HG03565 (cell line): ENCODE measurements around the gene SLC22A15.
"Not testable (repeated sequence)": the region's sequence is repeated elsewhere in the genome, so short reads cannot be mapped to it uniquely, and the experiment has no call there.

Experiments
- ATAC-seq: cut with Tn5 transposase; IDR thresholded peaks from one replicate; pipeline ENCODE4 v1.9.1; 2021; ENCODE audit warnings: mild to moderate bottlenecking, moderate library complexity; ENCODE audit not compliant: unreplicated experiment

SLC22A15 gene

GRCh38 chr1:116031302-116031835 is 55.1 kb downstream of the SLC22A15 start:
- ATAC-seq, result no peak

DNA sequence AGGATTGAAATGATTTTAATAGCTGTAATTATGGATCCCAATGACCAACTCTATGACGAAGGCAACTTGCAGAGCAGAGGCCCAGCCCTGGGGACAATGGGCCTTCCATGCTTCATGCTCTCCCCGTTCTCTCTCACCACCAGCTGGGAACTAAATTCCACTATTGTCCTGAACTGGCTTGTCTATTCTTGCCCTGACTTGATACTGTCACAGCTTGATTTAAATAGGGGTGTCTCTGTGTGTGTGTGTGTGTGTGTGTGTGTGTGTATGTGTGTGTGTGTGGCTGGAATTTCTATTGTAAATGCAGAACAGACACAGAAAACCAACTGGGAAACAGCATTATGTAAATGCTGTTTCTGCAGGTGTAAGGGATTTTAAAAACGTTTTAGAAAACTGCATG is 57.0 kb downstream of the SLC22A15 start:
- no peak for ATAC-seq

- no peak for ATAC-seq
Observed at GRCh38 chr1:116036255-116036654, 59.9 kb downstream of the SLC22A15 start.

- ATAC-seq, result no peak
Observed at GRCh38 chr1:116038679-116039078, 62.4 kb downstream of the SLC22A15 start.

DNA sequence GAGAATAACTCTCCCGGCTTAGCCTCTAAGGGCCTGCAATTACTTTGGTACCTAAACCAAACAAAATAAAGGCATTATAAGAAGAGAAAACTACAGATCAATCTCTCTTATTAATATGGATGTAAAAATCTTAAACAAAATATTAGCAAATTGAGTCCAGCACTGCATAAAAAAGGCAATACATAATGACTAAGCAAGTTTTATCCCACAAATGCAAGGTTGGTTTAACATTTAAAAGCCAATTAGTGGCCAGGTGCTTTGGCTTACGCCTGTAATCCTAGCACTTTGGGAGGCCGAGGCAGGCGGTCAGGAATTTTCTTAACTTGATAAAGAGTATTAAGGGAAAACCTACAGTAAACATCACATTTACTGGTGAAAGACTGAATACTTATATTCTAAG is 67.8 kb downstream of the SLC22A15 start:
- ATAC-seq, result no peak

GRCh38 chr1:116046933-116047332 is 70.6 kb downstream of the SLC22A15 start:
- not testable (repeated sequence) for ATAC-seq

DNA sequence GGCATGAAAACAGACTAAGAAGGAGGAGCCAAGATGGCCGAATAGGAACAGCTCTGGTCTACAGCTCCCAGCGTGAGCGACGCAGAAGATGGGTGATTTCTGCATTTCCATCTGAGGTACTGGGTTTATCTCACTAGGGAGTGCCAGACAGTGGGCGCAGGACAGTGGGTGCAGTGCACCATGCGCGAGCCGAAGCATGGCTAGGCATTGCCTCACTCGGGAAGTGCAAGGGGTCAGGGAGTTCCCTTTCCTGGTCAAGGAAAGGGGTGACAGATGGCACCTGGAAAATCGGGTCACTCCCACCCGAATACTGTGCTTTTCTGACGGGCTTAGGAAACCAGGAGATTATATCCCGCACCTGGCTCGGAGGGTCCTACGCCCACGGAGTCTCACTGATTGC is 75.6 kb downstream of the SLC22A15 start:
- ATAC-seq, result not testable (repeated sequence)

DNA sequence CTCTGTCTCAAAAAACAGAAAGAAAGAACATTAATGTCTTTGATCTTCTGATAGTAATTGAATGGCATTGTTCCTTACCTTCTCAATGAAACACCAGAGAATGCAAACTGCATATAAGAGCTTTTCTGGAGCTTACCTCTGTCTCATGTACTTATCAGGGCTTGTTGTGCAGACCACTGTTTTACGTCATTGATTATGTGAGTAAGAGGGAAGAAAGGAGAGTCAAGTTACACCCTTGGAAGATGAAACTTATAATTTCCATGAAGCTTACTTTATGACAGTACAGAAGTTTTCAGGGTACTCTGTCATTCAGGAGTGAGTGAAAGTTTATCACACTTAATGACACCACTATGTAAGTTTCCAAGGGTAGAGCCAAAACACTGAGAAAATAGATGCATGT is 85.9 kb downstream of the SLC22A15 start:
- ATAC-seq, result no peak

- no peak for ATAC-seq
Observed at GRCh38 chr1:116064616-116065015, 88.3 kb downstream of the SLC22A15 start.

DNA sequence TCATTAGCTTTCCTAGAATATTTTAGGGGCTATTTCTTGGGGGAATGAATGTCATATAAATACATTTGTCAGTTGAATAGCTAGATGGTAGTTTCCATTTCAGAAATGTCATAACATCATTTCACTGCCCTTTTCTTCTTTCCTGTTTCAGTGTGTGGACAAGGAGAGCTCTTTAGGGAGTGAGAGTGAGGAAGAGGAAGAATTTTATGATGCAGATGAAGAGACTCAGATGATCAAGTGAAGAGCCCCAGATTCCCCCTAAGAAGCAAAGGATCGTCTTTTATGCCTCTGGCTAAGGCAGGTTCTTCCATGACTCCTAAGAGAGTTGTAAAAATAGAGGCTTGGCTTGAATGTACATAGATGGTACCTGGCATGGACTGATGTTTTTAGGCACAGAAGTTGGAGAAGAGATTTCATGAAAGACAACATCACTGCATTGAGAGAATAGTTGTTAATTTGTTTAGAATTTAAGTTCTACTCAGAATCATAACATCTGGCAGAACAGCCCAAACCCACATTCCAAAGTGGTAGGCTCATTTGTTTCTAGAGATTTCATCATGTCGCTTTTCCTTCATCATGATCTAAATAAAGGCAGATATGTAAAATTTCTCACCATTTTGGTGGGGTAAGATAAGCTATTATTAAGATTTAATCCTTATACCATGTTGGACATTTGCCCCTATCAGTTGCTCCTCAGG is 90.7 kb downstream of the SLC22A15 start:
- ATAC-seq, result no peak

DNA sequence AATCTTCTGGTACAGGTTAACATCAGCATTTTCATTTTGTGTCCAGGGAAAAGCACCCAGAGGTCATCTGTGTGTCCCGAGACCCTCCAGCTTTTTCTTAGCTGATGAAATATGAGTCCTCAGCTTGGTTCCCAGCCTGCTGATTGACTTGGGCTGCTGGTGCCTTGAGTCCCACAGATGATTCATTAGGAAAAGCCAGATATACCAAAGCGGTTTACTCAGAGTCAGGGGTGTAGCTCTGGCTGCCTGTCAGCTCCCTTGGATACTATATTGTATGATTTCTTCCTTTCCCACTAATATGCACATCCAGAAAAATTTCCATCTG is 91.2 kb downstream of the SLC22A15 start:
- ATAC-seq, result no peak

DNA sequence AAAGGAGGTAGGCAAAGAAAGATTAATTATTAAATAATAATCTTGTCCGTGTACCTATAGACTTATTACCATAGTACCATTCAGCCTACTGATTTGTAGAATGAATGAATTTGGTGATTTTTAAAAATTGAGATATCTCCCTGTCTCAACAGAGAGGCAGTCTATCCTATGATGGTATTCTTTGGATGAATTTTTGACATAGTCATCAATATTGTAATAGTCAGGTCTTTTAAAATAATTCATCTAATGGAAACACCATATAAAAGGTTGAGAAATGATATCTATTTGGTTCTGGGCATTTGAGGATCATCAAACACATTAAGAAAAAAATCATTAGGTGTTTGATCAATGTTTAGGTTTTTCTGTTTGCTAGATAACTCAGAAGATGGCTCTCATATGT is 99.3 kb downstream of the SLC22A15 start:
- no peak for ATAC-seq

DNA sequence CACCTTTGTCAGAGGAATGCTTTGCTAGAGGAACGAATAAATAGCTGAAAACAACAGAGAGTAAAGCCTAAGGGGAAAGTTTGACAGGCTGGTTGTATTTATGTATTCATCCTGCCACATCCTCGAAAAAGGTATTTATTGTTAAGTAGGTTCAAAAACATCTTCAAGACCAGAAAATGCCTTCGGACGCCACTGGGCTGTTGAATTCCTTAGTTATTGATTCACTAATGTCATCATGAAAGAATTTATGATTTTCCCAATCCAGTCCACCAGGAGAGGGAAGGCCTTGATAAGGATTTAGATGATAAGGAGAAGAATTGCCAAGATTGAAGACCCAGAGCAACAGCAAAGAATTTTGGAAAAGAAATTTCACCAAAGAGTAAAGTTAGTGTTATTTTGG is 99.7 kb downstream of the SLC22A15 start:
- ATAC-seq, result no peak

- no peak for ATAC-seq
Observed at GRCh38 chr1:116076831-116077230, 100.5 kb downstream of the SLC22A15 start.

- ATAC-seq, result no peak
Observed at GRCh38 chr1:116078699-116079223, 102.4 kb downstream of the SLC22A15 start.

DNA sequence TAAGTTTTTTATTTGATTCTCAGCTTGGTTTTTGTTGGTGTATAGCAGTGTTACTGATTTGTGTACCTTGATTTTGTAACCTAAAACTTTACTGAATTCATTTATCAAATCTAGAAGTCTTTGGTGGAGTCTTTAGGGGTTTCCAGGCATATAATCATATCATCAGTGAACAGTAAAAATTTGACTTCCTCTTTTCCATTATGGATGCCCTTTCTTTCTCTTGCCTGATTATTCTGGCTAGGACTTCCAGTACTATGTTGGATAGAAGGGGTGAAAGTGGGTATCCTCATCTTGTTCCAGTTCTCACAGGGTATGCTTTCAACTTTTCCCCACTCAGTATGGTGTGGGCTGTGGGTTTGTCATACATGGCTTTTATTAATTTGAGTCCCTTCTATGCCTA is 111.3 kb downstream of the SLC22A15 start:
- no peak for ATAC-seq

DNA sequence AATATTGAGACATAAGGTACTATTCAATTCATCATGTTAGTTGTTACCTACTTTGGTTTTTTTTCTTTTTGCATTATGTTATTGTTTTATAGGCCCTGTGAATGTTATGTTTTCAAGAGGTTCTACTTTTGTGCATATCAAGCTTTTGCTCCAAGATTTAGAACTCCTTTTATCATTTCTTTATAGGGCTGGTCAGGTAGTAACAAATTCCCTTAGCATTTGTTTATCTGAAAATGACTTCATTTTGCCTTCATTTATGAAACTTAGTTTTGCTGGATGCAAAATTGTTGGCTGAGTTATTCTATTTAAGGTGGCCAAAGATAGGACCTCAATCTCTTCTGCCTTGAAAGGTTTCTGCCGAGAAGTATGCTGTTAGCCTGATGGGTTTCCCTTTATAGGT is 113.6 kb downstream of the SLC22A15 start:
- no peak for ATAC-seq

DNA sequence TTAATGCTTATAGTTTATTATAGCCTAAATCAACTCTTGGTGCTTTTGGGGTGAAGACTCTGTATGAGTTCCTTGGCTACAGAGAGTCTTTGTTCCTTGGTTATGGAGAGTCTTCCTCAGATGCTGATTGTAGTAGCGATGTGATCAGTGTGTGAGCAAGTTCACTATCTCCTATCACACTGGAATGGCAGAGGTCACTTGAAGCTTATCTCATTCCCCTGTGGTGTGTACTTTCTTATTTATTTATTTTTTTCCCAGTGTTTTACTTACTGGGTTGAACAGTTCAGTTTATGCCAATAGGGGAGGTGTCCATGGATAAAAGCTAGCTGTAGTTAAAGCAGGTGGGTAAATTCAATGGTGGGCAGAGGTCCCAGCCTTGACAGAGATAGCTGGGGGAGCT is 114.8 kb downstream of the SLC22A15 start:
- ATAC-seq, result no peak

DNA sequence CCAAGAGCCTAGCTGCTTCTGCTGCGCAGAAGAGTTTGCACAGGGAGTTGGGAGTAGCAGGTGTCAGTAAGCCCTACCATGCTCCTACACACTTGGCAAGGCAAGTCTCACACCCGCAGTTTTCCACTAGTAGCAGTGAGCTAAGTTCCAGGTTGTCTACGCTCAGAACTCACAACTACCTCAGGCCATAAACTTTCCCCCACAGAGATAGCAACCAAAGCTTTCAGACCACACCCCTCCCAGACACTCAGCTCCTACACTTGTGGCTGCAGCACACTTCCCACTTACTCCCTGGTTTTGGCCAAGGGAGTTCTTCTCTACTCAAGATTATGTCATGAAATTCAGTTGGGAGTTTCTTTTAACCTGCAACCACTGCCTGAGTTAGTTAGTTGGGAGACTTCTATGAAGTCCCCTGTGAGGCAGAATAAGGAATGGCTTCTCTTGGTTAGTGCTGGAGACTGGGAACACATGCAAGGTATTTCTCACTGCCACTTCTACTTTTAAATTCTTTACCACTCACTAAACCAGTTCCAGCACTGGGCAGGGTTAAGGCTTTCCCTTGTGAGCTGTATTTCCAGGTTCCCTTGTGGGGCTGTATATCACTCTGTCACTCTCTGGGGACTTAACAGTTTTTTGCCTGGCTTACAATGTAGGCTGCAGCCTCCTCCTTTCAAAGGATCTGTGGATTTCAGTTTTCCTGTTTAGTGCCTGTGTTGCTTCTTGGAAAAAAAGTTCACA is 116.6 kb downstream of the SLC22A15 start:
- no peak for ATAC-seq

GRCh38 chr1:116095027-116095426 is 118.7 kb downstream of the SLC22A15 start:
- ATAC-seq, result no peak

- no peak for ATAC-seq
Observed at GRCh38 chr1:116096013-116096618, 119.8 kb downstream of the SLC22A15 start.

DNA sequence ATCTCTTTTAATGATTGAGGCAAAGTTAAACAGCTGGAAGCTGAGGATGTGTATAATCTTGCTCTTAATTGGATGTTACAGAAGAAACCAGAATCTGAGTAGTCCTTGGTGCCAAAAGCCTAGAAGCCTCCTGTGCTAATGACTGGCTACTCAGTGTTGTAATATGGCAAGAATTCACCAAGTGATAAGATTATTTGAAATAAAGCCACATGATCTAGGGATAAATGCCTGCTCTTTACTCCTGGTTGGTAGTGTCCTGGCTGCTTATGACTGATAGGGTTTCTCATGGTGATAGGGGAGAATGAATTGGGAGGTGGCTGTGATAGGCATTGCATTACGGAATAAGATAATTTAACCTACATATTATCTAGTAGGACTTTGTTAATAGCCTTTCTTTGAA is 121.3 kb downstream of the SLC22A15 start:
- ATAC-seq, result no peak
